Raji (cell line): ENCODE data around the gene ASIC3.

ENCODE experiments used
- POLR2A ChIP-seq: IDR thresholded peaks from 2 replicates; pipeline ENCODE4 v1.6.1; 2011; ENCODE audit warnings: low read depth, low read length, control low read depth; ENCODE audit not compliant: insufficient read depth

Gene ASIC3

DNA sequence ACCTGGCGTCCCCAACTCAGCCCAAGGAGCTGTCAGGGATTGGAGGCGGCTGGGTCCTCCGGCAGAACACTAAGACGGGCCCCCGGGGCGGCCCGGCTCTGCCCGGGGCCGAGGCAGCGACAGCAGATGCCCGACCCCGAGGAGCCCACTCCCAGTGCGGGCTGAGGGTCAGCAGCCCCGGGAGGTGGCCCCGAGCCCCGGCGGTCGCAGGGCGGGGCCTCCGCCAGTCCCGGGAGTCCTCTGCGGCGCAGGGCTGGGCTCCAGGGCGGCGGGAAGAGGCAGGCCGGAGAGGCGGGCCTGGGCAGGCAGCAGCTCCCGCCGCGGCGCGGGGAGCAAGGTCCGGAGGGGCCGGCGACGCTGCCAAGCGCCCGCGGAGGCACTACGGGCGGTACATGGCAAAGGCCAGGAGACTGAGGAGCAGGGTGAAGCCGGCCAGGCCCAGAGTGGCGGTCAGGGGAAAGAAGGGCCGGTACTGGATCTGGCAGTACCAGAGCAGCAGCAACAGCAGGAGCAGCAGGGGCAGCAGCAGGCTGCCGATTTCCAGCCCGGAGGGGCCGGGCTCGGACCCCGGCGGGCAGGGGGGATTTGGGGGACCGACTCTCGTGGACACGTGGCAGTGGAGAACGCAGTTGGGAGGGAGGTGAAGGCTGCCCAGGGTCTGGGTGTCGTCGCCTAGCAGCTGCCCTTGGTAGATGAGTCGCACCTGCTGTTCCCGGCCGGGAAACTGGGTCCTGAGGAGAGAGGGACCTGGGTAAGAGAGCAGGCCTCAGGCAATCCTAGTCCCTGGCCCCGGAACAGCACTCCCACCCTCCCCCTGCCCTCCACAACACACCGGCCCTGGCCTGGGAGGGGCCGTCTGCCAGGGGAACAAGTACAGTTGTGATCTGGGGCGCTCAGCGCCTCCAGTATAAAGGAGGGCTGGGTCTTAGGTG is 33.1 kb downstream of the ASIC3 start:
- TF ChIP-seq POLR2A, result no peak

GRCh38 chr7:151082141-151083070 is 34.1 kb downstream of the ASIC3 start:
- TF ChIP-seq POLR2A, result no peak

DNA sequence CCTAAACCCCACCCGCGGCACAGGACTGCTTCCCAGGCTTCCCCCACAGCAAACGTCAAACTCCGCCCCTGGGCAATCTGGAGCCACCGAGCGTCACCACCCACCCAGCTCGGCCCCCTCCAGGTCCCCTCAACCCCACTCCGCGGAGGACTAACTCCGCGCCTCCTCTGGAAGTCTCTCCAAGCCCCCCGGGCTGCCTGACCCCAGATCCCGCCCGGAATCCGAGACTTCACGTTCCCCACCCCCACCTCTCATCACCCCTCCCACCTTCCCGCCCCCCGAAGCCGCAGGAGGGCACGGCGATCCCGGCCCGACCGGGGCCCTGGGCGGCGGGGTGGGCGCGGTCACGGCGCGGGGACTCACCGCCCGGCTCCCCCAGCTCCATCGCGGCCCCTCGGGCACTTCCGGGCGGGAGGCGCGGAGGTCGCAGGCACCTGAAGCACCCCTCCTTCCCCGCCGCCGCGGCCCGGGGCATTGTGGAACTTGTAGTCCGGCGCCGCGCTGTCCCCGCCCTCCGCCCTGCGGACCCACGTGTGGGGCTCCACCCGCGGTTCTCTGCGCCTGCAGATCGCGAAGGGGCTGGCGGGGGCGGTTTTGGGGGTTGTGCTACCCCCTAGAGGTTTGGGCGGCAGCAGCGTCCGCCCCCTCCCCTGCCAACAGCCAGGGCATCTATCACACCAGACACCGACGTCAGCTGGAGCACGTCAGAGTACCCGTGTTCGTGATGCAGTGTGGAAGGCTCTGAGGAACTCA is 34.9 kb downstream of the ASIC3 start, which contains the start of gene TMUB1:
Gene TMUB1, minus strand, starts transcription at position 423 of the 753 bp plus-strand sequence. CDS start 930 bp downstream, outside the sequence.
- peak; percentile 61; the same call in 1 of the 2 replicates for TF ChIP-seq POLR2A

DNA sequence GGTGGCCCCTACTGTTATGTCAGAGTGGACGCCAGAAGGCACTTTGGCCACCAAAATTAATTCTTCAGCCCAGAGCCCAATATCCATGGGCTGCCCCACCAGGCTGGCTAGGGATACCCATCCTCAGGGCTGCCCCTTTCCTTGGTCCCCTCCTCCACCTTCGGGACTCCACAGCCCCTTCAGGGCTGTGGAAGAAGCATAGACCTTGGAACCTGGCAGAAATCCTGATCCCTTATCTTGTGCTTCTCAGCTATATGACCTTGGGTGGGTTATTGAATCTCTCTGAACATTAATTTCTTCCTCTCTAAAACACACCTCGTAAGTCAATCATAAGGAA is 35.5 kb downstream of the ASIC3 start:
- TF ChIP-seq POLR2A, result no peak

- TF ChIP-seq POLR2A, result no peak
Observed at GRCh38 chr7:151085329-151085690, 37.0 kb downstream of the ASIC3 start.

DNA sequence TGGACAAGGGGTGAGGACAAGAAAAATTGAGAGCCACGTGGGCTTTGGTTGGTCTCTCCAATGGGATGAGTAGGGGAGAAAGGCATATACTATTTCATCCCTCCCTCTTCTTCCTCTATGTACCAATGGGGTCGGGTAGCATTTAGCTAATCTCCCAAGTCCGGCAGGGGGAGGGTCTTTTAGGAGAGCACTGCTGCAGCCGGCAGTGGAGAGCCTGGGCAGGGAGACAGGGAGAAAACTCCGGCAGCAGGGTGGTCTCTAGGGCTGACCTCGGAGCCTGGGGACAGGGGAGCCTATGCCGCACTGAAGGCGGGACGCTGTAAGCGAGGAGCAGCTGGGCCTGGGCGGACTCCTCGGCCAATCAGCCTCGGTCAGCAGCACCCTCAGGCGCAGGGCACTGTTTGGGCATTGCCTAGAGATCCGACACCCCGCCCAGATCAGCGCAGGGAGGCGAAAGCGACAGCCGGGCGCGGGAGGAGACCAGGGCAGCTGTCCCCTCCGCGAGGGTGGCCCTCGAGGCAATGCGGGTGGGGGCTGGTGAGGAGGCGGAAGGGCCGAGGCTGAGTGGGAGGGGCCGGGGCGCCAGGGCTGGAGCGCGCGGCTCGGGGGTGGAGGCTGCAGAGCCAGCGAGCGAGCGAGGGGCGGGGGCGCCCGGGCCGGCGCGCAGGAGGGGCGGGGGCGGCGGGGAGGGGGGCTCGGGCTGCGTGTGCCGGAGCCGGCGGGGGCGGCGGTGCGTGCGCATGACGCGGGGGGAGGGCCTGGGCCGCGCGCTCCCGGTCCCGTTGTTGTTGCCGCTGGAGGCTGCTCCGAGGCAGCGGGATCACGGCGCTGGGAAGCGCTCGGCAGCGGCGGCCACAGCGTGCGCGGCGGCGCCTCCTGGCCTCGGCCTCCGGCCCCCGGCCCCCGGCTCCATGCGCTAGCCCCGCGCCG is 37.6 kb downstream of the ASIC3 start, which contains the start of gene AGAP3:
Gene AGAP3, plus strand, starts transcription at position 785 of the 930 bp plus-strand sequence. CDS start 267 bp downstream, outside the sequence.
- TF ChIP-seq POLR2A, result peak; percentile 70

DNA sequence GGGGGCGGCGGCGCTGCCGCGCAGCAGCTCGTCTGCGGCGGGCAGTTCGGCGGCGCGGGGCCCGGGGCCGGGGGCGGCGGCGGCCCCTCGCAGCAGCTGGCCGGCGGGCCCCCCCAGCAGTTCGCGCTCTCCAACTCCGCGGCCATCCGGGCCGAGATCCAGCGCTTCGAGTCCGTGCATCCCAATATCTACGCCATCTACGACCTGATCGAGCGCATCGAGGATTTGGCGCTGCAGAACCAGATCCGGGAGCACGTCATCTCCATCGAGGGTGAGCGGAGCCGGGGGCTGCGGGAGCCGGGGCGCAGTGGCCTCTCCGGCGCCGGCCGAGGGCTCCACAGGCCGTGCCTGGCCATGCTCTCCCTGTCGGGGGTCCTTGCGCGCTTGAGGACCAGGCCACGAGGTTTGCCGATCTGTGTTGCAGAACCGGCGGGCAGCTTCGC is 38.5 kb downstream of the ASIC3 start:
- TF ChIP-seq POLR2A, result no peak

DNA sequence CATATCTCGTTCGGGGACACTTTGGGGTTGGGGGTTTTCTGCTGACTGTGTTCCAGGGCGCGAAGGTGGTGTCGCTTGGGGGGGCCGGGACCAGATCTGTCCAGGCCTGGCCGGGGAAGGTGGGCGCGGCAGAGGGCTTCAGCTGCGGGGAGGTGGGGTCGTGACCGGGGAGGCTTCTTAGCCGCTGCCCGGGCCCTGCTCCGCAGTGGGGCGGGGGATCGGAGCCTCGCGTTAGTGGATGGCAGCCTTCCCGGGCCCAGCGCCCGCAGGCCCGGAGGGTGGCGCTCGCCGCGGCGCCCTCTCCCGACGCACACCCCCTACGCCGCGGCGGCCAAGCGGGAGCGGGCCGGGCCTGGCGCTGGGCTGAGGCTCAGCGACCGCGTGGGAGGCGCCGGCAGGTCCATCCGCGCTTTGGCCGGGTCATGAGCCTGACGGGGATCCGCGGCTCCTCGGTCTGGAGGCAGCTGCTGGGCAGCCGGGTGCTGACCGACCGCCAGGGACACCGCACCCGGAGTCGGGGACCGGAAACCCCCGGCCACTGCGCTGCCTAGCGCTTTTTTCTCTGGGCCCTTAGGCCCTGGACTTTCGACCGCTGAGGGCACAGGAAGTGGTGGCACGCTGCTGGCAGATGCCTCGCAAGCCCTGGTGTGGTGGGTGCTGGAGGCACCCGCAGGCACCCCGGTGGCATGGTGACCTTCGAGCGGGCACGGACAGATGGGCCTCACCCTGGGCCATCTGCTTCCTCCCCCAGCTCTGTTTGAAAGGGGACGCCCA is 39.1 kb downstream of the ASIC3 start:
- TF ChIP-seq POLR2A, result 0 out of 2 replicates have a peak, but pooled peaks have one; percentile 25

GRCh38 chr7:151088019-151088855 is 39.9 kb downstream of the ASIC3 start:
- no peak for TF ChIP-seq POLR2A

GRCh38 chr7:151088856-151089699 is 40.7 kb downstream of the ASIC3 start:
- TF ChIP-seq POLR2A, result no peak

DNA sequence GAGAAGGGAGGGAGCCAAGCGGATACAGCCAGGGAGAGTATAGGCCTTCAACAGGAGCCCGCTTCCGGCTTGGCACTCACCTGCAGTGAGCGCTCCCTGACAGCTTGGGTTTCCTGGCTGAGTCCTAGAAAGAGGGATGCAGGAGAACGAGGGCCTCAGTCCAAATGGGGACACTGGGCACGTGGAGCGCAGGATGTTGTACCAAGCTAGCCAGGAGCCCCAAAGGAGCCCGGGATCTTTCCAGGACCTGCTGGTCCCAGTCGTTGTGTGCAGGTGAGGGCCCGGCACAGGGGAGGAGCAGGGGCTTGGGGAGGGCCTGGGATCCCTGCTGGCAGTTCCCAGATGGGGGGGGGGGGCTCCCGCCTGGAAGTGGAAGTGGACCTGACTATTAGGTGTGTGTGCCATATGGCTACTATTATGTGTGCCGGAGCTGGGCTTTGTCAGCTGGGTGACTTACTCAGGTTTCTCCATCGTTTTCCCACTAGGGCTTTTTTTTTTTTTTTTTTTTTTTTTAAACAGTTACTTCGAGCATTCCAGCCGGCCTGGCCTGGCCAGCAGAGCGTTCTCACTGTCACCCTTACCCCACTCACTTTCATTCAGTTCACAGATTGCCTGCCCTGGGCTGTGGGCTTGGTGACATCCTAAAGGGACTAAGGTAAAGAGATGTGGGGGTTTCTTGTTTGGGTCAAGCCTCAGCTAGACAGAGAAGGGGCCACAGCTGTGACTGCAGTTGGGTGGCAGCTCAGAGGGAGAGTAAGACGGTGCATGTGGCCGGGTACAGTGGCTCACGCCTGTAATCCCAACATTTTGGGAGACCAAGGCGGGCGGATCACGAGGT is 41.8 kb downstream of the ASIC3 start:
- TF ChIP-seq POLR2A, result no peak

- TF ChIP-seq POLR2A, result no peak
Observed at GRCh38 chr7:151091003-151091402, 42.7 kb downstream of the ASIC3 start.
